Stimulated activated CD4-positive, alpha-beta T cell treated with anti-CD3 and anti-CD28 coated beads, Interleukin-15, amount 100 ng/mL, for 24 hours (primary cell): Measurements from ENCODE around the gene TJP2.
A peak's percentile ranks its signal among the peaks of the same experiment; 100 is the strongest.

Source experiments
- DNase-seq: peaks from one replicate; pipeline ENCODE4 v3.0.0-alpha.2; 2020

Gene TJP2

GRCh38 chr9:69173891-69174615 is at the start of gene TJP2:
TJP2 (plus strand) TSS chr9:69174277; CDS start chr9:69174373, 96 bp downstream.
- peak; percentile 71 for DNase-seq

GRCh38 chr9:69130456-69131441 is 43.3 kb upstream of the TJP2 start:
- no peak for DNase-seq

- DNase-seq, result no peak
Measured at GRCh38 chr9:69131682-69132081, 42.4 kb upstream of the TJP2 start.

- DNase-seq, result no peak
Measured at GRCh38 chr9:69132361-69132760, 41.7 kb upstream of the TJP2 start.

- no peak for DNase-seq
Measured at GRCh38 chr9:69134412-69134811, 39.7 kb upstream of the TJP2 start.

- no peak for DNase-seq
Measured at GRCh38 chr9:69136185-69136584, 37.9 kb upstream of the TJP2 start.

GRCh38 chr9:69136779-69137178 is 37.3 kb upstream of the TJP2 start:
- no peak for DNase-seq

GRCh38 chr9:69137311-69137710 is 36.8 kb upstream of the TJP2 start:
- no peak for DNase-seq

- no peak for DNase-seq
Measured at GRCh38 chr9:69139596-69139995, 34.5 kb upstream of the TJP2 start.

- no peak for DNase-seq
Measured at GRCh38 chr9:69140123-69140735, 33.8 kb upstream of the TJP2 start.

- DNase-seq, result no peak
Measured at GRCh38 chr9:69141851-69142250, 32.2 kb upstream of the TJP2 start.

- no peak for DNase-seq
Measured at GRCh38 chr9:69143291-69143690, 30.8 kb upstream of the TJP2 start.

GRCh38 chr9:69145144-69145715 is 28.8 kb upstream of the TJP2 start:
- DNase-seq, result no peak

- DNase-seq, result no peak
Measured at GRCh38 chr9:69147041-69147834, 26.8 kb upstream of the TJP2 start.

GRCh38 chr9:69149321-69149807 is 24.7 kb upstream of the TJP2 start:
- no peak for DNase-seq

GRCh38 chr9:69151506-69151905 is 22.6 kb upstream of the TJP2 start:
- DNase-seq, result no peak

GRCh38 chr9:69153707-69154521 is 20.2 kb upstream of the TJP2 start:
- no peak for DNase-seq

- DNase-seq, result no peak
Measured at GRCh38 chr9:69155341-69156030, 18.6 kb upstream of the TJP2 start.

GRCh38 chr9:69157751-69158466 is 16.2 kb upstream of the TJP2 start:
- DNase-seq, result peak; percentile 31

- no peak for DNase-seq
Measured at GRCh38 chr9:69158471-69158870, 15.6 kb upstream of the TJP2 start.
